RWPE2 (cell line): Measurements from ENCODE around the gene TXLNG.

Source experiments
- ATAC-seq: fragments of 200-7000 bp; cut with Tn5 transposase; 3 replicates; pipeline ENCODE4 v1.9.1; 2021; ENCODE audit warnings: low read depth
- DNase-seq: peaks from one replicate; pipeline ENCODE4 v3.0.0-alpha.2; 2020; ENCODE audit warnings: low spot score
- H3K27ac ChIP-seq: fragments of 450-650 bp; 2 replicates; pipeline ENCODE4 v1.5.1; 2017; ENCODE audit warnings: mild to moderate bottlenecking; ENCODE audit not compliant: poor library complexity, severe bottlenecking
- H3K27me3 ChIP-seq: fragments of 250-450 bp; sonication (Bioruptor Pico); 2 replicates; pipeline ENCODE4 v1.5.1; 2021; ENCODE audit warnings: mild to moderate bottlenecking, moderate library complexity; ENCODE audit not compliant: insufficient read depth, poor library complexity, severe bottlenecking
- H3K36me3 ChIP-seq: fragments of 250-450 bp; sonication (Bioruptor Pico); 2 replicates; pipeline ENCODE4 v1.5.1; 2020; ENCODE audit warnings: low read depth, mild to moderate bottlenecking, moderate library complexity
- H3K4me1 ChIP-seq: fragments of 250-450 bp; sonication (Bioruptor Pico); 2 replicates; pipeline ENCODE4 v1.5.1; 2021; ENCODE audit warnings: mild to moderate bottlenecking, moderate library complexity; ENCODE audit not compliant: insufficient read depth, poor library complexity, severe bottlenecking
- H3K4me3 ChIP-seq: fragments of 250-450 bp; sonication (Bioruptor Pico); 2 replicates; pipeline ENCODE4 v1.5.1; 2021; ENCODE audit warnings: mild to moderate bottlenecking, moderate library complexity; ENCODE audit not compliant: severe bottlenecking
- H3K9me3 ChIP-seq: fragments of 250-450 bp; sonication (Bioruptor Pico); 2 replicates; pipeline ENCODE4 v1.5.1; 2021; ENCODE audit warnings: mild to moderate bottlenecking, moderate library complexity; ENCODE audit not compliant: severe bottlenecking
- CTCF ChIP-seq: fragments of 450-650 bp; IDR thresholded peaks from one replicate; pipeline ENCODE4 v1.5.1; 2017; ENCODE audit warnings: mild to moderate bottlenecking, moderate library complexity; ENCODE audit not compliant: poor library complexity, severe bottlenecking

TXLNG gene

DNA sequence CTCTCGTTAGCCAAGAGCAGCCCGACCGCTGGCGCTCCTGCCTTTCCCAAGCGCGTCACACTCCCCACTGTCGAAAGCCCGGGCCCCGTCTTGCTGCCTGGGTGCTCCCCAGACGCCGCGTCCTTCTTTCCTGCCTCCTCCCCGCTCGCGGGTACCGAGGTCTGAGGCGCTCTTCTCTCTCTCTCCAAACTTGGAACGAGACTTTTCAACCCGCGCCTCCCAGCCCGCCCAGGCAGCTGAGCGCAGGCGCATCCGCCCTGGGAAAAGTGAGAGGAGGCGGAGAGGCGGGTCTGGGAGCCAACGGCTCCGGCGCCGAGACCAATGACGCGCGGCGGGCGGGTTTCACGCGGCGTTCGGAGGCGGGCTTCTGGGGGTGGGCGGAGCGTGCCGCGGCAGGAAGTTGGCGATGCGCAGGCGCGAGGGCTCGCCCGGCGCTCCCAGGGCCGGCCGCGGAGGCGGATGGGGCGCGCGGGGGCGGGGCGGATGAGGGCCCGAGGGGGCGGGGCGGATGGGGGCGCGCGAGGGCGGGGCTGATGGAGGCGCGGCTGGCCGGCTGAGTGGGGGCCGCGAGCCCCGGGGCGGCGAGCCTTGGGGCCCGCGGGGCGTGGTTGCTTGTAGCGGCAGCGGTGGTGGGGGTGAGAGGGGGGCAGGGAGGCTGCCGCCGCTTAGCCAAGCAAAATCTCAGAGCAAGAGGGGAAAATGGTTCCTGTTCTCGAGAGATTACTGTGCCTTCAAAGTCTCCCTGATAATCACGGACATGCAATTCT lies 84.0 kb downstream of the TXLNG start, which contains the start of gene RBBP7:
TSS of gene RBBP7 (minus strand) at position 268 of the 767 bp plus-strand sequence. CDS start 309 bp downstream, outside the sequence.
- ATAC-seq (peak; percentile 85), DNase-seq (peak; percentile 81)
- TF ChIP-seq CTCF, result no peak
- Histone ChIP-seq H3K9me3 (no peaks in the 10 kb centered on the region), H3K27me3 (no peaks in the 10 kb centered on the region), H3K4me1 (peaks cover 6% of the 10 kb centered on the region), H3K27ac (peak within 1 kb of the TSS; percentile 73), H3K36me3 (peaks cover 28% of the 10 kb centered on the region), H3K4me3 (peak within 1 kb of the TSS; percentile 57)

- Histone ChIP-seq H3K4me3 (peak overlapping the region; percentile 42), H3K27me3 (no peaks in the 10 kb centered on the region), H3K36me3 (peaks cover 20% of the 10 kb centered on the region), H3K27ac (peak overlapping the region; percentile 73), H3K4me1 (peaks cover 6% of the 10 kb centered on the region), H3K9me3 (no peaks in the 10 kb centered on the region)
- DNase-seq, result no peak
- no peak for TF ChIP-seq CTCF
- ATAC-seq, result peak; percentile 22
These were observed 84.9 kb downstream of the TXLNG start for GRCh38 chrX:16870862-16871815.

- no peak for ATAC-seq
These were observed 86.8 kb downstream of the TXLNG start for GRCh38 chrX:16873106-16873505.

GRCh38 chrX:16874458-16875095 lies 88.3 kb downstream of the TXLNG start:
- H3K9me3 ChIP-seq, result no peaks in the 10 kb centered on the region
- no peaks in the 10 kb centered on the region for H3K36me3 ChIP-seq
- H3K4me3 ChIP-seq, result no peak overlapping the region
- H3K27me3 ChIP-seq, result no peaks in the 10 kb centered on the region
- H3K4me1 ChIP-seq, result no peaks in the 10 kb centered on the region
- no peak overlapping the region for H3K27ac ChIP-seq
- ATAC-seq, result no peak
- no peak for DNase-seq
- no peak for TF ChIP-seq CTCF

More at GRCh38 chrX:16873106-16873505, 86.8 kb downstream of the TXLNG start:
- Histone ChIP-seq H3K4me1 (peaks cover 3% of the 10 kb centered on the region), H3K36me3 (peaks cover 8% of the 10 kb centered on the region), H3K27me3 (no peaks in the 10 kb centered on the region), H3K9me3 (no peaks in the 10 kb centered on the region), H3K4me3 (no peak overlapping the region), H3K27ac (no peak overlapping the region)
- TF ChIP-seq CTCF, result no peak
- no peak for DNase-seq
